Measurements from ENCODE around the gene DIP2C.
"Not testable (repeated sequence)": the region's sequence is repeated elsewhere in the genome, so short reads cannot be mapped to it uniquely, and the experiment has no call there.

The DIP2C gene

DNA sequence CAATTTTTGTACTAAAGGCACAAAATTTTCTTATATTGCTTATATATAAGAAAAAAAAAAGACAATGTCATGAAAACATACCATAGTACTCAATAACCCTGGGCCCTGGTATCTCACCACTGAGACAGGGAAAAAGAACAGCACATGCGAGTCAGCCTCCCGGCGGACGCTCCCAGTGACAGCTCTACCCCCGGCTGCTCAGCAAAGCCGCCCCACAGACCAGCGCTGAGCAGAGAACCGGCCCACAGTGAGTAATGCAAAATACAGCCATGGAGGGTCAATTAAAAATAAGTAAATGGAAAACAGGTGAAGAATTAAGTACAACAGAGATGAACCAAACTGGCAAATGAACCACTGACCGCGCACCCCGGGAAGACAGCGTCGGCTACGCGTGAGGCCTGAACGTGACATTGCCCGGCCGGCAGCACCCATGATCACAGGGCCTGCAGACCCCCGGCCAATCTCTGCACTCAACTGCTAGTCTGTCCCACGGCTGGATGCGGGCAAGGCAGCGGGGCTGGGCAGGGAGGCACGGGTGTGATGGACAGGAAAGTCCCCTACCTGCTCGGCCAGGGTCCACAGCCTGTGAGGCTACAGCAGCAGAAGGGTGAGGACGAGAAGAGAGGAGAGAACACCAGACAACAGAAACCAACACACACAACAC lies 378.4 kb downstream of the DIP2C start:
- no peak for DNase-seq

- DNase-seq: no peak
Observed at GRCh38 chr10:310371-310770, 379.1 kb downstream of the DIP2C start.

GRCh38 chr10:308572-309085 lies 380.8 kb downstream of the DIP2C start:
- DNase-seq: no peak

DNA sequence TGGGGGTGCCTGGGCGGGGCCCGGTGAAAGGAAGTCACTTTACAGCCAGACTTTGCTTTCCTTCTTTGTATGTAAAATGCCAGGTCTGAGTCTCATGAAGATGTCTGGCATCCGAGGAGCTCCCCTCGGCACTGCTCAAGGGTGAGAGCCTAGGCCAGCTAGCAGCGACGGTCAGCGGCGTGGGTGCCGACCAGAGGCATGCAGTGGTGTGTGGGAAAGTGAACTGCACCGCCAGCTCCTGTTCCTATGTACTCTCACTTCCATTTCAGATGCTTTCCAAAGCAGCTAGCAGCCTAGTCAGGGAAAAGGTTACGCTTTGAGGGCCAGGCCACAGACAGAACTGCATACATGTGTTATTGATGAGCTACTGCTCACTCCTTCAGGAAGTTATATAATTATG lies 381.4 kb downstream of the DIP2C start:
- no peak for DNase-seq

DNA sequence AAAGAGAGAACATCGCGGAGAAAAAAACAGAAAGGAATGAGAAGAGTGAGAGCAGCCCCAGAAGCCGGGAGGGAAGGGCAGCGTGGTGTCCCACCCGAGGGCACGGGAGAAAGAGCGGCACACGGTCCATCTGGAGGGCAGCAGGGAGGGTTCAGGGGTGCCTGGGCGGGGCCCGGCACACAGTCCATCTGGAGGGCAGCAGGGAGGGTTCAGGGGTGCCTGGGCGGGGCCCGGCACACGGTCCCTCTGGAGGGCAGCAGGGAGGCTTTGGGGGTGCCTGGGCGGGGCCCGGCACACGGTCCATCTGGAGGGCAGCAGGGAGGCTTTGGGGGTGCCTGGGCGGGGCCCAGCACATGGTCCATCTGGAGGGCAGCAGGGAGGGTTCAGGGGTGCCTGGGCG lies 381.8 kb downstream of the DIP2C start:
- no peak for DNase-seq

GRCh38 chr10:306675-307185 lies 382.7 kb downstream of the DIP2C start:
- no peak for DNase-seq

- DNase-seq: no peak
Observed at GRCh38 chr10:306007-306674, 383.3 kb downstream of the DIP2C start.

DNA sequence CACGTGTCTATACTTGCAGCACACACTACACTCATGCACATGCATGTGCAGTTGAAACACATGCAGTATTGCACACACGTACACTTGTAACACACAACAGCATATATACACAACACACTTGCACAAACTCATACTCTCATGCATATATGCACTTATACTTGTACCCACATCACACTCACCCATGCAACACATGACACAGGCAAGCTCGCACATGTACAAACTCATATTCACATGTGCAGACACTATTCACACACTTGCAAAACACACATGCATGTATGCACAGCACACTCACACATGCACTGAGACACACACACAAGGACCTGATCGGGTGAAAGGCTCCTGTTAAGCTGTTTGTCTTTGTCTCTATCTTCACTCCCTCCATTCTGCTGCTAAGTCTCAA lies 384.4 kb downstream of the DIP2C start:
- DNase-seq: no peak

GRCh38 chr10:301536-301935 lies 387.9 kb downstream of the DIP2C start:
- no peak for DNase-seq

- DNase-seq: not testable (repeated sequence)
Observed at GRCh38 chr10:300580-300979, 388.9 kb downstream of the DIP2C start.

GRCh38 chr10:299969-300368 lies 389.5 kb downstream of the DIP2C start:
- no peak for DNase-seq

DNA sequence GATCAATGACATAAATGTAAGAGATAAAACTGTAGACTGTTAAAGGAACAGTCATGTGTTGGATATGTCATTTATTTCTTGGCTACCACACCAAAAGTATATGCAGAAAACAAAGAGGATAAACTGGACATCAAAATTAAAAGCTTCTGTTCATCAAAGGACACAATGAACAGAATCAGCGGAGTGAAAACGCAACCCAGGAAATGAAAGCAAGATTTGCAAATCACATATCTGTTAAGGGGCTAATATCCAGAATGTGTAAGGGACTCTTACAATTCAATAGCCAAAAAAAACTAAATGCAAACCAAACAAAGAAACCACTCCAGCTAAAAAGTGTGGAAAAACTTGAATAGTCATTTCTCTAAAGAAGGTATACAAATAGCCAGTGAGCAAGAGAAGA lies 390.0 kb downstream of the DIP2C start:
- DNase-seq: no peak

DNA sequence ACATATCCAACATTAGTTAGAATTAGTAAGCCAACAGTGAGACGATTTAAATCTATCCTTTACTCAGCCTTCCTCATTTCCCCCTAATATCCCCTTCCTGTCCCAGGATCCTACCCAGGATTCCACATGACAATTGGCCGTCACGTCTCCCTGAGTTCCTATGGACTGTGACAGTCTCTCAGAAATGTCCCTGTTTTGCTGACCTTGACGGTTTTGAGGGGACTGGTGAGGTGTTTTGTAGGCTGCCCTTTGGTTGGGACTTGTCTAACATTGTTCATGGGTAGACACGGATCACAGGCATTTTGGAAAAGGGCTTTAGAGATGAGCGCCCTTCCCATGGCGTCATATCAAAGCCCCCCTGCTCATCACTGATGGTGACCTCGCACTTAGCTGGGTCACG lies 391.4 kb downstream of the DIP2C start:
- no peak for DNase-seq

DNA sequence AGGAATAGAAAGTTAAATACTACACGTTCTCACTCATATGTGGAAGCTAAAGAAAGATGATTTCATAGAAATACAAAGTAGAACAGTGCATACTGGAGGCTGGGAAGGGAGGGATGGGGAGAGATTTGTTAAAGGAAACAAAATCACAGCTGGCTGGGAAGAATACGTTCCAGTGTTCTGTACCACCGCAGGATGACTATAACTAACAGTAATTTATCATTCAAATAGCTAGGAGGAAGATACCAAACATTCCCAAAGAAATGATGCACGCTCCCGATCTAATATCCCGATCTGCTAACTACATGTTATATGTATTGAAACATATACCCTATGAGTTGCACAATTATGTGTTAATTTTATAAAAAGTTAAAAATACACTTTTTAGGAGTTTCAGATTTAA lies 391.9 kb downstream of the DIP2C start:
- peak; percentile 65 for DNase-seq

- DNase-seq: no peak
Observed at GRCh38 chr10:293636-294035, 395.8 kb downstream of the DIP2C start.

- no peak for DNase-seq
Observed at GRCh38 chr10:290026-290725, 399.3 kb downstream of the DIP2C start.

GRCh38 chr10:289581-289980 lies 399.9 kb downstream of the DIP2C start:
- DNase-seq: no peak

GRCh38 chr10:288316-289200 lies 400.9 kb downstream of the DIP2C start:
- DNase-seq: no peak

DNA sequence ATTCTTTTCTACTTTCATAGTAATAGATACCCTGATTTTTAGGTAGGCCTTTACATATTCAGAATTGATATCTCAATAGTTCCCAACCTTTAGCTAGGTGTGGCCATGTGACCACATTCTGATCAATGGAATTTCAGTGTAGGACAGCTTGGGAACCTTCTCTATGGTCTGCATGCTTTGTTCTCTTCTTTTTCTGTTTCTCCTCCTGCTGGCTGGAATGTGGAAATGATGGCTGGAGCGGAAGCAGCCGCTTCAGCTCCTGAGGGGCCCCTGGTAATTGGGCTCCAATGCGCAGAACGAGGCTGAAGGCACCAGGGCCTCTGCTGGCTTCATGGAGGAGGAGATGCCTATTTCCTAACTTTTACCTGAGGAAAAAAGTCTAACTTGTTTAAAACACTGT lies 401.7 kb downstream of the DIP2C start:
- DNase-seq: no peak

GRCh38 chr10:287026-287709 lies 402.3 kb downstream of the DIP2C start:
- no peak for DNase-seq

DNA sequence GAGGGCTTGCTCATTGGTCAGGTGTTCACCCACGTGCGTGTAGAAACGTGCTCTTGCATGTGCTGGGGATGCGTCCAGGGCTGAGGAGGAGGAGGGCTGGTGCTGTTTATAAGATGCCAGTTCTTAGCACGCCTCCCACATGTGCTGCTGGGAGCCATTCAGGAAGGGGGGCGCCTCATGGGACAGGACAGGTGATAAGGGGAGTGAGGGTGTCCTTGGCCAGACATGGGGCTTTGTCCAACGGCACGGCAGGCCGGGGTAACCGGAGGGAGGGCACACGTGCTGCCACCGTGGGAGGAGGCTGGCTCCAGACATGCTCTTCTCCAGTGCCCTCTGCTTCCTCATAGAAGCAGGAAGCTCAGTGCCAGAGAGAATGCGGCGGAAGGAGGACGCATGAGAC lies 404.3 kb downstream of the DIP2C start:
- no peak for DNase-seq

DNA sequence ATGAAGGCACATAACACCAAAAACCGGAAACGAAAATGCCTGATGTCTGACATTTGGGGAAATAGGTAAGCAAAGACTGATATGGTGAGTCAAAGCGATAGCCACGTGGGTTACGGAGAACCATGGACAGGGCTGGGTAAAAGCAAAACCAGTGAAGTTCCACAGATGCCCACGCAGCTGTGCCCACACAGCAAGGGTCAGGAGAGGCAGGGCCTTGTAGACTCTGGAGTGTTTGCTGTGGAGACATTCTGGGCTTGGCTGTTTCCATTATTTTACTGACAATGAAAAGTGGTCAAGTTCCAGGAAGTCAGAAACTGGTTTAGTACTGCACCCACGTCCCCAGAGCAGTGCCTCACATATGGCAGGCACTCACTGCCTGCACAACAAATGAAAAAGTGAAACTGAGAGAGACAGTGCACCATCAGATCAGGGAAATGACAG lies 405.5 kb downstream of the DIP2C start:
- no peak for DNase-seq

Measured in HCEC 1CT (cell line).